GM19463 (cell line): ENCODE data around the gene SH3RF2.
"Not testable (repeated sequence)": the region's sequence is repeated elsewhere in the genome, so short reads cannot be mapped to it uniquely, and the experiment has no call there.

ENCODE experiments used
- ATAC-seq: cut with Tn5 transposase; IDR thresholded peaks from one replicate; pipeline ENCODE4 v1.9.1; 2021; ENCODE audit warnings: mild to moderate bottlenecking, moderate library complexity; ENCODE audit not compliant: unreplicated experiment

SH3RF2 gene

GRCh38 chr5:145947581-145947980 lies 11.2 kb downstream of the SH3RF2 start:
- ATAC-seq = no peak

GRCh38 chr5:145948047-145948446 lies 11.7 kb downstream of the SH3RF2 start:
- no peak for ATAC-seq

GRCh38 chr5:145948921-145949320 lies 12.5 kb downstream of the SH3RF2 start:
- ATAC-seq = no peak

- ATAC-seq = no peak
These were observed 13.1 kb downstream of the SH3RF2 start for GRCh38 chr5:145949474-145949873.

- no peak for ATAC-seq
These were observed 14.7 kb downstream of the SH3RF2 start for GRCh38 chr5:145951071-145951470.

GRCh38 chr5:145953202-145953601 lies 16.8 kb downstream of the SH3RF2 start:
- no peak for ATAC-seq

- ATAC-seq = not testable (repeated sequence)
These were observed 17.8 kb downstream of the SH3RF2 start for GRCh38 chr5:145954140-145954539.

- no peak for ATAC-seq
These were observed 21.0 kb downstream of the SH3RF2 start for GRCh38 chr5:145957388-145957787.

GRCh38 chr5:145958436-145958835 lies 22.1 kb downstream of the SH3RF2 start:
- ATAC-seq = no peak

- ATAC-seq = no peak
These were observed 23.8 kb downstream of the SH3RF2 start for GRCh38 chr5:145960166-145960565.

GRCh38 chr5:145960848-145961600 lies 24.6 kb downstream of the SH3RF2 start:
- no peak for ATAC-seq

- ATAC-seq = no peak
These were observed 25.6 kb downstream of the SH3RF2 start for GRCh38 chr5:145962001-145962400.

- ATAC-seq = not testable (repeated sequence)
These were observed 27.6 kb downstream of the SH3RF2 start for GRCh38 chr5:145964008-145964407.

- no peak for ATAC-seq
These were observed 29.4 kb downstream of the SH3RF2 start for GRCh38 chr5:145965804-145966203.

- ATAC-seq = no peak
These were observed 30.9 kb downstream of the SH3RF2 start for GRCh38 chr5:145967296-145967695.

GRCh38 chr5:145968970-145969713 lies 32.8 kb downstream of the SH3RF2 start:
- no peak for ATAC-seq

GRCh38 chr5:145969714-145970092 lies 33.3 kb downstream of the SH3RF2 start:
- no peak for ATAC-seq

GRCh38 chr5:145971108-145971507 lies 34.7 kb downstream of the SH3RF2 start:
- ATAC-seq = no peak

GRCh38 chr5:145971701-145972100 lies 35.3 kb downstream of the SH3RF2 start:
- no peak for ATAC-seq

GRCh38 chr5:145975001-145975360 lies 38.6 kb downstream of the SH3RF2 start:
- no peak for ATAC-seq

GRCh38 chr5:145975361-145976066 lies 39.1 kb downstream of the SH3RF2 start:
- peak; percentile 43 for ATAC-seq
